MG63 (cell line): ENCODE measurements around the gene IFIT2. TPM values are rescaled to one million over a fixed set of nuclear protein-coding genes. Genes with fewer than 3 reads are reported as not detected.
"Not testable (repeated sequence)": the region's sequence is repeated elsewhere in the genome, so short reads cannot be mapped to it uniquely, and the experiment has no call there.

Source experiments
- DNase-seq: peaks from one replicate; pipeline ENCODE4 v3.0.0-alpha.2; 2020
- H3K27me3 ChIP-seq: fragments of 250-450 bp; sonication (Bioruptor Pico); 2 replicates; pipeline ENCODE4 v1.5.1; 2020; ENCODE audit warnings: mild to moderate bottlenecking, moderate library complexity
- H3K36me3 ChIP-seq: fragments of 250-450 bp; sonication (Bioruptor Pico); 2 replicates; pipeline ENCODE4 v1.5.1; 2020; ENCODE audit warnings: mild to moderate bottlenecking, moderate library complexity
- H3K4me3 ChIP-seq: fragments of 250-450 bp; sonication (Bioruptor Pico); 2 replicates; pipeline ENCODE4 v1.5.1; 2020; ENCODE audit warnings: mild to moderate bottlenecking, moderate library complexity
- H3K9me3 ChIP-seq: fragments of 250-450 bp; sonication (Bioruptor Pico); 2 replicates; pipeline ENCODE4 v1.5.1; 2020; ENCODE audit warnings: mild to moderate bottlenecking, moderate library complexity
- total RNA-seq: library from RNA; depleted of rRNA; stranded (reverse); fragments of >200 nt; shearing (Covaris generic); gene quantifications from 2 replicates; pipeline ENCODE4 v1.2.3, GENCODE V29; 2014; ENCODE audit warnings: low replicate concordance

The IFIT2 gene
- total RNA-seq, 1 experiment from 2014 or later, result 14.3 TPM

- no peaks in the 10 kb centered on the region for H3K9me3 ChIP-seq
- H3K27me3 ChIP-seq, result no peaks in the 10 kb centered on the region
- no peak for DNase-seq
- H3K36me3 ChIP-seq, result peaks cover 6% of the 10 kb centered on the region
- no peak overlapping the region for H3K4me3 ChIP-seq
These were observed 41.4 kb downstream of the IFIT2 start for GRCh38 chr10:89343089-89343767.

GRCh38 chr10:89344156-89344555 is 42.3 kb downstream of the IFIT2 start:
- no peak for DNase-seq
- Histone ChIP-seq H3K9me3 (no peaks in the 10 kb centered on the region), H3K4me3 (no peak overlapping the region), H3K27me3 (no peaks in the 10 kb centered on the region), H3K36me3 (no peaks in the 10 kb centered on the region; the same call in none of the 2 replicates)

GRCh38 chr10:89345367-89346000 is 43.6 kb downstream of the IFIT2 start:
- Histone ChIP-seq H3K27me3 (no peaks in the 10 kb centered on the region), H3K9me3 (no peaks in the 10 kb centered on the region), H3K36me3 (no peaks in the 10 kb centered on the region), H3K4me3 (no peak overlapping the region)
- DNase-seq, result no peak

- no peaks in the 10 kb centered on the region for H3K9me3 ChIP-seq
- no peak for DNase-seq
- H3K4me3 ChIP-seq, result no peak overlapping the region
- no peaks in the 10 kb centered on the region for H3K36me3 ChIP-seq
- no peaks in the 10 kb centered on the region for H3K27me3 ChIP-seq
These were observed 44.8 kb downstream of the IFIT2 start for GRCh38 chr10:89346405-89347254.

- no peaks in the 10 kb centered on the region for H3K9me3 ChIP-seq
- no peak for DNase-seq
- H3K27me3 ChIP-seq, result no peaks in the 10 kb centered on the region
- H3K4me3 ChIP-seq, result no peak overlapping the region
- no peaks in the 10 kb centered on the region for H3K36me3 ChIP-seq
These were observed 46.0 kb downstream of the IFIT2 start for GRCh38 chr10:89347701-89348457.

GRCh38 chr10:89348481-89348880 is 46.6 kb downstream of the IFIT2 start:
- DNase-seq, result no peak
- Histone ChIP-seq H3K9me3 (no peaks in the 10 kb centered on the region), H3K27me3 (no peaks in the 10 kb centered on the region), H3K36me3 (no peaks in the 10 kb centered on the region), H3K4me3 (no peak overlapping the region)

- Histone ChIP-seq H3K4me3 (no peak overlapping the region), H3K9me3 (no peaks in the 10 kb centered on the region), H3K36me3 (no peaks in the 10 kb centered on the region), H3K27me3 (no peaks in the 10 kb centered on the region)
- DNase-seq, result no peak
These were observed 47.1 kb downstream of the IFIT2 start for GRCh38 chr10:89348975-89349374.

- not testable (repeated sequence) for H3K9me3 ChIP-seq, H3K36me3 ChIP-seq, H3K27me3 ChIP-seq
- peak; percentile 75 for DNase-seq
- H3K4me3 ChIP-seq, result peak overlapping the region; percentile 5; the same call in 1 of the 2 replicates
These were observed 48.9 kb downstream of the IFIT2 start for GRCh38 chr10:89350631-89351315.

- no peaks in the 10 kb centered on the region for H3K36me3 ChIP-seq
- H3K27me3 ChIP-seq, result no peaks in the 10 kb centered on the region
- no peak for DNase-seq
- peak overlapping the region; percentile 5; the same call in 1 of the 2 replicates for H3K4me3 ChIP-seq
- no peaks in the 10 kb centered on the region for H3K9me3 ChIP-seq
These were observed 49.5 kb downstream of the IFIT2 start for GRCh38 chr10:89351412-89351779.

- Histone ChIP-seq H3K9me3 (no peaks in the 10 kb centered on the region), H3K36me3 (no peaks in the 10 kb centered on the region), H3K27me3 (no peaks in the 10 kb centered on the region), H3K4me3 (peak overlapping the region; percentile 5; the same call in 1 of the 2 replicates)
- peak; percentile 90 for DNase-seq
These were observed 50.1 kb downstream of the IFIT2 start for GRCh38 chr10:89351780-89352597.

GRCh38 chr10:89352802-89353201 is 51.0 kb downstream of the IFIT2 start:
- no peaks in the 10 kb centered on the region for H3K9me3 ChIP-seq
- H3K27me3 ChIP-seq, result no peaks in the 10 kb centered on the region
- no peak for DNase-seq
- H3K4me3 ChIP-seq, result no peak overlapping the region
- H3K36me3 ChIP-seq, result no peaks in the 10 kb centered on the region

- Histone ChIP-seq H3K4me3 (no peak overlapping the region), H3K9me3 (no peaks in the 10 kb centered on the region), H3K36me3 (no peaks in the 10 kb centered on the region), H3K27me3 (no peaks in the 10 kb centered on the region)
- DNase-seq, result peak; percentile 71
These were observed 53.6 kb downstream of the IFIT2 start for GRCh38 chr10:89355394-89355931.

GRCh38 chr10:89357096-89357495 is 55.2 kb downstream of the IFIT2 start:
- DNase-seq, result no peak
- H3K9me3 ChIP-seq, result no peaks in the 10 kb centered on the region
- no peak overlapping the region for H3K4me3 ChIP-seq
- no peaks in the 10 kb centered on the region for H3K36me3 ChIP-seq
- no peaks in the 10 kb centered on the region for H3K27me3 ChIP-seq

GRCh38 chr10:89357975-89358374 is 56.1 kb downstream of the IFIT2 start:
- no peak for DNase-seq
- Histone ChIP-seq H3K4me3 (no peak overlapping the region), H3K36me3 (no peaks in the 10 kb centered on the region), H3K27me3 (no peaks in the 10 kb centered on the region), H3K9me3 (no peaks in the 10 kb centered on the region)
